Transverse colon (tissue), 4 donors: ENCODE data around the gene F2RL2. TPM values are rescaled to one million over a fixed set of nuclear protein-coding genes. Genes with fewer than 3 reads are reported as not detected.

Experiments
- DNase-seq: peaks from one replicate; pipeline ENCODE4 v3.0.0-alpha.2; 2019
- H3K27ac ChIP-seq, 4 donors: fragments of 200-600 bp; sonication (generic); 2 replicates each; pipeline ENCODE4 v1.5.1; 2016 to 2018; ENCODE audit warnings: inconsistent platforms in 4 of 4
- H3K27me3 ChIP-seq: fragments of 200-600 bp; sonication (generic); 2 replicates; pipeline ENCODE4 v1.5.1; 2017; ENCODE audit warnings: inconsistent platforms
- H3K36me3 ChIP-seq, 4 donors: fragments of 200-600 bp; sonication (generic); 2 replicates each; pipeline ENCODE4 v1.5.1; 2017 to 2019; ENCODE audit warnings: inconsistent platforms in 4 of 4
- H3K4me1 ChIP-seq, 4 donors: fragments of 200-600 bp; sonication (generic); 2 replicates each; pipeline ENCODE4 v1.5.1; 2017 to 2020; ENCODE audit warnings: inconsistent platforms in 4 of 4
- H3K4me3 ChIP-seq, 4 donors: fragments of 200-600 bp; sonication (generic); 1 replicate in 1 of 4; 2 replicates in 3 of 4; pipeline versions ENCODE4 v1.5.1 to v1.6.1; 2017 to 2019; ENCODE audit warnings: inconsistent platforms in 4 of 4
- H3K9me3 ChIP-seq, 2 donors: fragments of 200-600 bp; sonication (generic); 2 replicates each; pipeline ENCODE4 v1.5.1; 2017 to 2019; ENCODE audit warnings: inconsistent platforms in 2 of 2
- CTCF ChIP-seq, 5 experiments: fragments of 200-600 bp in 3 of 5; fragments of 450-650 bp in 2 of 5; sonication (generic) in 3 of 5; IDR thresholded peaks; 1 replicate in 2 of 5; 2 replicates in 3 of 5; pipeline ENCODE4 v1.5.1; 2016 to 2017; ENCODE audit warnings: antibody characterized with exemption in 5 of 5, inconsistent platforms in 3 of 5, mild to moderate bottlenecking in 2 of 5, moderate library complexity in 1 of 5
- EP300 ChIP-seq: sonication (generic); formaldehyde crosslinking; IDR thresholded peaks from one replicate; pipeline ENCODE4 v1.6.1; 2017; ENCODE audit warnings: antibody characterized with exemption, low read depth
- POLR2A ChIP-seq: fragments of 450-650 bp; IDR thresholded peaks from one replicate; pipeline ENCODE4 v1.6.1; 2016; ENCODE audit warnings: antibody characterized with exemption, mild to moderate bottlenecking, moderate library complexity
- POLR2AphosphoS5 ChIP-seq, 3 donors: sonication (generic); formaldehyde crosslinking; IDR thresholded peaks; one replicate each; pipeline ENCODE4 v1.6.1; 2016; ENCODE audit warnings: antibody characterized with exemption in 3 of 3
- WGBS, 2 donors: methylation state at CpG; one replicate each; pipeline ENCODE4 v1.1.5; 2018; ENCODE audit warnings: low coverage in 1 of 2; 5-methylcytosine and 5-hydroxymethylcytosine counted together
- in situ Hi-C, 4 donors: fragments of 200-750 bp; cut with MboI; loops; one replicate each; pipeline versions ENCODE4 v1.15.0 to v1.15.1; 2017; ENCODE audit warnings: low sequenced_read_pairs in 3 of 4, low pct_ligation_motif_present in 1 of 4, low pct_unique_long_range_greater_than_20kb in 1 of 4
- intact Hi-C: fragments of 100-400 bp; cut with DNase I; formaldehyde crosslinking; loops from one replicate; pipeline ENCODE4 v1.15.1; 2023; ENCODE audit warnings: low total_unique reads
- total RNA-seq, 4 donors: library from RNA; depleted of rRNA; stranded (reverse); fragments of >200 nt; gene quantifications; one replicate each; pipeline ENCODE4 v1.1.0, GENCODE V29; 2016

The F2RL2 gene
- total RNA-seq, 4 donors from 2014 or later, result 0.32 to 0.96 TPM; not detected in 2

- no peak overlapping the region for H3K4me3 ChIP-seq
- 48 to 82% methylated on average over 2 of the region's 2 CpGs for WGBS, 2 donors
- H3K9me3 ChIP-seq, result no peaks in the 10 kb centered on the region
- no peak for DNase-seq
- in situ Hi-C loops (no loop called here), intact Hi-C loops (no loop called here)
- TF ChIP-seq POLR2A (no peak), CTCF (IDR thresholded peaks at IDR 0.05) (no peak), EP300 (no peak), POLR2AphosphoS5 (IDR thresholded peaks at IDR 0.05) (no peak)
- no peaks in the 10 kb centered on the region for H3K27me3 ChIP-seq
- no peaks in the 10 kb centered on the region for H3K4me1 ChIP-seq
- H3K27ac ChIP-seq, result no peak overlapping the region
- peaks cover 0 to 16% (median 7%) of the 10 kb centered on the region in 4 donors for H3K36me3 ChIP-seq
These were observed 44.3 kb upstream of the F2RL2 start for GRCh38 chr5:76667495-76667894.

GRCh38 chr5:76664079-76664478, 40.9 kb upstream of the F2RL2 start:
- no peak for DNase-seq
- peaks cover 0 to 10% (median 3%) of the 10 kb centered on the region in 4 donors for H3K36me3 ChIP-seq
- H3K4me3 ChIP-seq, result no peak overlapping the region
- H3K27ac ChIP-seq, result no peak overlapping the region
- no peaks in the 10 kb centered on the region for H3K9me3 ChIP-seq
- WGBS, 2 donors, result 81 to 88% methylated on average over 5 to 6 of the region's 6 CpGs
- TF ChIP-seq EP300 (no peak), POLR2A (no peak), POLR2AphosphoS5 (IDR thresholded peaks at IDR 0.05) (no peak), CTCF (IDR thresholded peaks at IDR 0.05) (no peak)
- in situ Hi-C loops, result no loop called here
- no peaks in the 10 kb centered on the region for H3K27me3 ChIP-seq
- intact Hi-C loops, result no loop called here
- H3K4me1 ChIP-seq, result no peaks in the 10 kb centered on the region

- H3K9me3 ChIP-seq, result no peaks in the 10 kb centered on the region
- in situ Hi-C loops, result no loop called here
- DNase-seq, result no peak
- H3K4me1 ChIP-seq, result no peaks in the 10 kb centered on the region
- intact Hi-C loops, result no loop called here
- H3K27me3 ChIP-seq, result no peaks in the 10 kb centered on the region
- TF ChIP-seq POLR2AphosphoS5 (IDR thresholded peaks at IDR 0.05), result no peak
- TF ChIP-seq CTCF (IDR thresholded peaks at IDR 0.05), result no peak
- TF ChIP-seq EP300, result no peak
- TF ChIP-seq POLR2A, result no peak
- H3K27ac ChIP-seq, result no peak overlapping the region
- peaks cover 0 to 8% (median under 1%) of the 10 kb centered on the region in 4 donors for H3K36me3 ChIP-seq
- no peak overlapping the region for H3K4me3 ChIP-seq
- WGBS, 2 donors, result 77 to 92% methylated on average over 3 of the region's 3 CpGs
These were observed 40.4 kb upstream of the F2RL2 start for GRCh38 chr5:76663573-76663972.

GRCh38 chr5:76662521-76662920, 39.3 kb upstream of the F2RL2 start:
- no peak for DNase-seq
- TF ChIP-seq CTCF (IDR thresholded peaks at IDR 0.05) (no peak), POLR2A (no peak)
- in situ Hi-C loops (no loop called here), intact Hi-C loops (no loop called here)
- peaks cover 0 to 8% (median 0%) of the 10 kb centered on the region in 4 donors for H3K36me3 ChIP-seq
- H3K27me3 ChIP-seq, result no peaks in the 10 kb centered on the region
- WGBS, 2 donors, result 96 to 98% methylated on average over 5 of the region's 5 CpGs
- no peaks in the 10 kb centered on the region for H3K9me3 ChIP-seq
- no peak overlapping the region for H3K4me3 ChIP-seq
- no peaks in the 10 kb centered on the region for H3K4me1 ChIP-seq
- no peak overlapping the region for H3K27ac ChIP-seq
